Parathyroid adenoma (tissue), 2 donors: ENCODE data around the gene ETV3L.

Source experiments
- H2AFZ ChIP-seq: fragments of 300-600 bp; sonication (generic); one replicate; pipeline ENCODE4 v1.7.0; 2017; ENCODE audit warnings: antibody characterized with exemption, mild to moderate bottlenecking
- H3K27ac ChIP-seq: fragments of 300-600 bp; sonication (generic); one replicate; pipeline ENCODE4 v1.7.0; 2017
- H3K27me3 ChIP-seq: fragments of 300-600 bp; sonication (generic); one replicate; pipeline ENCODE4 v1.7.0; 2017; ENCODE audit warnings: low read length; ENCODE audit not compliant: control insufficient read depth, insufficient read depth
- H3K36me3 ChIP-seq: fragments of 300-600 bp; sonication (generic); one replicate; pipeline ENCODE4 v1.7.0; 2017; ENCODE audit warnings: low read length; ENCODE audit not compliant: control insufficient read depth, insufficient read depth
- H3K4me1 ChIP-seq: fragments of 300-600 bp; sonication (generic); one replicate; pipeline ENCODE4 v1.7.0; 2017; ENCODE audit warnings: control low read depth
- H3K4me2 ChIP-seq: fragments of 300-600 bp; sonication (generic); one replicate; pipeline ENCODE4 v1.7.0; 2017; ENCODE audit warnings: low read length
- H3K4me3 ChIP-seq: fragments of 300-600 bp; sonication (generic); one replicate; pipeline ENCODE4 v1.7.0; 2017; ENCODE audit warnings: low read depth, low read length
- H3K79me2 ChIP-seq: fragments of 300-600 bp; sonication (generic); one replicate; pipeline ENCODE4 v1.7.0; 2017; ENCODE audit warnings: control low read depth
- H3K9ac ChIP-seq: fragments of 300-600 bp; sonication (generic); one replicate; pipeline ENCODE4 v1.7.0; 2017; ENCODE audit warnings: mild to moderate bottlenecking
- H3K9me3 ChIP-seq: fragments of 300-600 bp; sonication (generic); one replicate; pipeline ENCODE4 v1.7.0; 2017; ENCODE audit warnings: low read length; ENCODE audit not compliant: control insufficient read depth
- CTCF ChIP-seq: fragments of 300-600 bp; sonication (generic); IDR thresholded peaks from one replicate; pipeline ENCODE4 v1.7.0; 2017; ENCODE audit warnings: antibody characterized with exemption, mild to moderate bottlenecking
- donor health status: primary hyperparathyroidism.

Gene ETV3L

GRCh38 chr1:157140063-157140588, 40.5 kb upstream of the ETV3L start:
- Histone ChIP-seq H3K4me1 (no peaks in the 10 kb centered on the region), H3K79me2 (peaks cover 2% of the 10 kb centered on the region), H3K9me3 (no peaks in the 10 kb centered on the region), H3K27ac (no peak overlapping the region), H3K36me3 (no peaks in the 10 kb centered on the region), H3K9ac (no peak overlapping the region), H2AFZ (no peak overlapping the region), H3K4me2 (no peak overlapping the region), H3K4me3 (no peak overlapping the region), H3K27me3 (no peaks in the 10 kb centered on the region)
- TF ChIP-seq CTCF: no peak

GRCh38 chr1:157139052-157139715, 39.6 kb upstream of the ETV3L start:
- Histone ChIP-seq H3K27ac (peak overlapping the region; percentile 94), H3K9ac (peak overlapping the region; percentile 90), H3K4me3 (peak overlapping the region; percentile 87), H3K79me2 (peaks cover 2% of the 10 kb centered on the region), H2AFZ (peak overlapping the region; percentile 87), H3K9me3 (no peaks in the 10 kb centered on the region), H3K4me1 (no peaks in the 10 kb centered on the region), H3K4me2 (peak overlapping the region; percentile 91), H3K27me3 (no peaks in the 10 kb centered on the region), H3K36me3 (no peaks in the 10 kb centered on the region)
- no peak for TF ChIP-seq CTCF

GRCh38 chr1:157138220-157139051, 38.8 kb upstream of the ETV3L start, which contains the start of gene ETV3:
TSS of gene ETV3 (minus strand) at chr1:157138395. CDS start at chr1:157136352, 2,043 bp downstream.
- Histone ChIP-seq H3K4me1 (no peaks in the 10 kb centered on the region), H3K36me3 (no peaks in the 10 kb centered on the region)
- no peak for TF ChIP-seq CTCF

GRCh38 chr1:157137408-157138219, 38.0 kb upstream of the ETV3L start:
- Histone ChIP-seq H2AFZ (peak overlapping the region; percentile 87), H3K36me3 (no peaks in the 10 kb centered on the region), H3K79me2 (peaks cover 2% of the 10 kb centered on the region), H3K4me3 (peak overlapping the region; percentile 87), H3K4me1 (peaks cover 4% of the 10 kb centered on the region), H3K9me3 (no peaks in the 10 kb centered on the region), H3K27me3 (no peaks in the 10 kb centered on the region), H3K4me2 (peak overlapping the region; percentile 91), H3K27ac (peak overlapping the region; percentile 94), H3K9ac (peak overlapping the region; percentile 53)
- no peak for TF ChIP-seq CTCF

More at GRCh38 chr1:157138220-157139051, 38.8 kb upstream of the ETV3L start, which contains the start of gene ETV3:
- Histone ChIP-seq H3K79me2 (peaks cover 2% of the 10 kb centered on the region), H3K4me3 (peak within 1 kb of the TSS; percentile 87), H3K9me3 (no peaks in the 10 kb centered on the region), H3K9ac (peak within 1 kb of the TSS; percentile 90), H3K27ac (peak within 1 kb of the TSS; percentile 94), H3K4me2 (peak within 1 kb of the TSS; percentile 91), H2AFZ (peak within 1 kb of the TSS; percentile 87), H3K27me3 (no peaks in the 10 kb centered on the region)
